SK-N-SH treated with all-trans-retinoic acid at 6 μM for 48 hours (cell line): ENCODE results near the gene FGF22.

Experiments used
- GLIS3 ChIP-seq: fragments of 250-450 bp; sonication (Bioruptor Pico); IDR thresholded peaks from 2 replicates; pipeline ENCODE4 v1.5.0; 2020; ENCODE audit warnings: mild to moderate bottlenecking, moderate library complexity
- RARB ChIP-seq: fragments of 250-450 bp; sonication (Bioruptor Pico); IDR thresholded peaks from 2 replicates; pipeline ENCODE4 v1.8.0; 2021; ENCODE audit warnings: mild to moderate bottlenecking, moderate library complexity
- SNAI2 ChIP-seq: fragments of 250-450 bp; sonication (Bioruptor Pico); IDR thresholded peaks from 2 replicates; pipeline ENCODE4 v1.5.0; 2020; ENCODE audit warnings: mild to moderate bottlenecking, moderate library complexity
- TOX ChIP-seq: fragments of 250-450 bp; sonication (Bioruptor Pico); IDR thresholded peaks from 2 replicates; pipeline ENCODE4 v1.8.0; 2021; ENCODE audit warnings: mild to moderate bottlenecking, moderate library complexity, borderline replicate concordance
- ZC3H10 ChIP-seq: fragments of 250-450 bp; sonication (Bioruptor Pico); IDR thresholded peaks from 2 replicates; pipeline ENCODE4 v1.5.1; 2021; ENCODE audit warnings: mild to moderate bottlenecking, moderate library complexity
- ZFP3 ChIP-seq: fragments of 250-450 bp; sonication (Bioruptor Pico); IDR thresholded peaks from 2 replicates; pipeline ENCODE4 v1.5.0; 2020; ENCODE audit warnings: mild to moderate bottlenecking, moderate library complexity
- ZFP30 ChIP-seq: fragments of 450-650 bp; formaldehyde crosslinking; IDR thresholded peaks from 2 replicates; pipeline ENCODE4 v1.5.0; 2022; ENCODE audit warnings: mild to moderate bottlenecking, moderate library complexity
- ZNF565 ChIP-seq: fragments of 450-650 bp; formaldehyde crosslinking; conservative IDR thresholded peaks from 2 replicates; pipeline ENCODE4 v1.5.0; 2020; ENCODE audit warnings: low read depth, mild to moderate bottlenecking, moderate library complexity
- ZNF70 ChIP-seq: fragments of 450-650 bp; formaldehyde crosslinking; IDR thresholded peaks from 2 replicates; pipeline ENCODE4 v1.5.0; 2020; ENCODE audit warnings: mild to moderate bottlenecking, moderate library complexity
- TF ChIP-seq, protein P1 (sequence below): fragments of 250-450 bp; sonication (Bioruptor Pico); IDR thresholded peaks from 2 replicates; pipeline ENCODE4 v1.8.0; 2020; ENCODE audit warnings: mild to moderate bottlenecking, moderate library complexity, borderline replicate concordance
- TF ChIP-seq, protein P2 (sequence below): fragments of 250-450 bp; sonication (Bioruptor Pico); IDR thresholded peaks from 2 replicates; pipeline ENCODE4 v1.5.1; 2020; ENCODE audit warnings: low read depth, mild to moderate bottlenecking, moderate library complexity

DNA sequence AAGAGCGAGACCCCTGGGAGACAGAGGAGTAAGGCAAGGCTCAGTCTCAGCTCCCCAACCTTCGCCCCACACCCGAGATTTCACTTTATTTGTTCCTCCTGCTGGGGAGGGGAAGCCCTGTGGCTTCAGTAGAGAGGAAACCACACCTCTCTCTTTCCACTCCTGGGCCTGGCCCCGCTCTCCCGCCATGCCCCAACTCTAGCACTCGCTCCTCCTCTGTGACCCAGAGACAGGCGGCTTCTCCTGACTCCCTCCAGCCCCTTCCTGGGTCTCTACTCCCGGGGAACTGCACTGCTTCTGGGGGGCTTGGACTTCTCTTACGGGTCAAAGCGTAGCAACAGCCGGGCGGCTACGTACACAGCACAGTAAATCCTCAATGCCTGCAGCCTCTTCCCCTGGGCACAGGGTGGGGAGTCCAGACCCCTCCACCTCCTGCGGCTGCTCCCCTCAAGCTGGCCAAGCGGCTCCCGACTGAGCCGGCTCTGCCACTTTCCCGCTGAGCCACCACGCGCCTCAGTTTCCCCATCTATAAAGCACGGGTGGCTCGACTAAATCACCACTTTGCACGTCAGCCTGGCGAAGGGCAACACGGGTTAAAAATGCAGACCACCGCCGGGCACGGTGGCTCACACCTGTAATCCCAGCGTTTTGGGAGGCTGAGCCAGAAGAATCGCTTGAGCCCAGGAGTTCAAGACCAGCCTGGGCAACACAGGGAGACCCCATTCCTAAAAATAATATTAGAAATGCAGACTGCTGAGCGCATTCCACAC lies 21.9 kb downstream of the FGF22 start:
- TF ChIP-seq ZNF70 (CRISPR knock-in tag) = no peak
- TF ChIP-seq RARB (CRISPR knock-in tag) = no peak
- no peak for TF ChIP-seq ZFP30 (CRISPR knock-in tag)
- TF ChIP-seq, protein P1, sequence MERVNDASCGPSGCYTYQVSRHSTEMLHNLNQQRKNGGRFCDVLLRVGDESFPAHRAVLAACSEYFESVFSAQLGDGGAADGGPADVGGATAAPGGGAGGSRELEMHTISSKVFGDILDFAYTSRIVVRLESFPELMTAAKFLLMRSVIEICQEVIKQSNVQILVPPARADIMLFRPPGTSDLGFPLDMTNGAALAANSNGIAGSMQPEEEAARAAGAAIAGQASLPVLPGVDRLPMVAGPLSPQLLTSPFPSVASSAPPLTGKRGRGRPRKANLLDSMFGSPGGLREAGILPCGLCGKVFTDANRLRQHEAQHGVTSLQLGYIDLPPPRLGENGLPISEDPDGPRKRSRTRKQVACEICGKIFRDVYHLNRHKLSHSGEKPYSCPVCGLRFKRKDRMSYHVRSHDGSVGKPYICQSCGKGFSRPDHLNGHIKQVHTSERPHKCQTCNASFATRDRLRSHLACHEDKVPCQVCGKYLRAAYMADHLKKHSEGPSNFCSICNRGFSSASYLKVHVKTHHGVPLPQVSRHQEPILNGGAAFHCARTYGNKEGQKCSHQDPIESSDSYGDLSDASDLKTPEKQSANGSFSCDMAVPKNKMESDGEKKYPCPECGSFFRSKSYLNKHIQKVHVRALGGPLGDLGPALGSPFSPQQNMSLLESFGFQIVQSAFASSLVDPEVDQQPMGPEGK (CRISPR knock-in tag) = no peak
- TF ChIP-seq TOX = no peak
- TF ChIP-seq, protein P2, sequence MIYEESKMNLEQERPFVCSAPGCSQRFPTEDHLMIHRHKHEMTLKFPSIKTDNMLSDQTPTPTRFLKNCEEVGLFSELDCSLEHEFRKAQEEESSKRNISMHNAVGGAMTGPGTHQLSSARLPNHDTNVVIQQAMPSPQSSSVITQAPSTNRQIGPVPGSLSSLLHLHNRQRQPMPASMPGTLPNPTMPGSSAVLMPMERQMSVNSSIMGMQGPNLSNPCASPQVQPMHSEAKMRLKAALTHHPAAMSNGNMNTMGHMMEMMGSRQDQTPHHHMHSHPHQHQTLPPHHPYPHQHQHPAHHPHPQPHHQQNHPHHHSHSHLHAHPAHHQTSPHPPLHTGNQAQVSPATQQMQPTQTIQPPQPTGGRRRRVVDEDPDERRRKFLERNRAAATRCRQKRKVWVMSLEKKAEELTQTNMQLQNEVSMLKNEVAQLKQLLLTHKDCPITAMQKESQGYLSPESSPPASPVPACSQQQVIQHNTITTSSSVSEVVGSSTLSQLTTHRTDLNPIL (CRISPR knock-in tag) = no peak
- no peak for TF ChIP-seq SNAI2 (CRISPR knock-in tag)
- TF ChIP-seq ZNF565 (CRISPR knock-in tag) = no peak
- TF ChIP-seq ZC3H10 (CRISPR knock-in tag) = no peak
- TF ChIP-seq GLIS3 (CRISPR knock-in tag) = no peak
- no peak for TF ChIP-seq ZFP3 (CRISPR knock-in tag)
